GM19463 (cell line): ENCODE measurements around the gene ZBTB7B.

ENCODE experiments used
- ATAC-seq: cut with Tn5 transposase; IDR thresholded peaks from one replicate; pipeline ENCODE4 v1.9.1; 2021; ENCODE audit warnings: mild to moderate bottlenecking, moderate library complexity; ENCODE audit not compliant: unreplicated experiment

ZBTB7B gene

DNA sequence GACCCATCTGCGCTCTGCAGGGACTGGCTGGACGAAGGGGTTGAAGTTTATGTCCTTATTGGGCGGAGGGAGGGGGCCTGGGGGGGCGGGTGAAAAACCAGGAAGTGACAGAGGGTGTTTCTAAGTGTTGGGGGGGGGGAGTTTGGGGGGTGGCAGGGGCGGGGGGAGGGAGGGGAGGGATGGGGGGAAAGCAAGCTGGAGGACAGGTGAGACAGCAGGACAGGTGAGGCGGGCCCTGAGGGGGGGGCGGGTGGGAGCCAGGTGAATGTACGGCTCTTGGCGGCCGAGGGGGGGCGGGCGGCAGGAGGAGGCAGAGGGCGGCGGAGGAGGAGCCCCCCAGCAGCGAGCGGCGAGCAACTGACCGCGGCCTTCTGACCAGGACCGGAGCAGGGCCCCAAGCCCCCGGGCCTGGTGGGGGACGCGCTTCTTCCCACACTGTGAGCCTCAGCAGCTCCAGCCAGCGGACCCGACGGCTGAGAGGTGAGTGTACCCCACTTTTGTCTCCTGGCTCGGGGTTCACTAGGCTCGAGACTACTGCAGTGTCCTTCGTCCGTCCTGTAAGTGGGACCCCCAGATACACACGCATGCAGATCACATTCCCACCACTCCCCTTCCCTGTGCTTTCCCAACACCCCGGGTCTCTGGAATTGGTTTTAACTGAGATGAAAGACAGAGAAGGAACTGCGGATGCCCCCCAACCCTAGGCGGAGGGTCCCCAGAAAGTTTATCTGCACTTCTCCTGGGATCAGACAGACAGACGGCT is at the start of gene ZBTB7B:
Gene ZBTB7B, plus strand, starts transcription at position 339 of the 763 bp plus-strand sequence. CDS start 11,859 bp downstream, outside the sequence.
- ATAC-seq = no peak

GRCh38 chr1:154953611-154954038 is 49.0 kb upstream of the ZBTB7B start:
- ATAC-seq = no peak

DNA sequence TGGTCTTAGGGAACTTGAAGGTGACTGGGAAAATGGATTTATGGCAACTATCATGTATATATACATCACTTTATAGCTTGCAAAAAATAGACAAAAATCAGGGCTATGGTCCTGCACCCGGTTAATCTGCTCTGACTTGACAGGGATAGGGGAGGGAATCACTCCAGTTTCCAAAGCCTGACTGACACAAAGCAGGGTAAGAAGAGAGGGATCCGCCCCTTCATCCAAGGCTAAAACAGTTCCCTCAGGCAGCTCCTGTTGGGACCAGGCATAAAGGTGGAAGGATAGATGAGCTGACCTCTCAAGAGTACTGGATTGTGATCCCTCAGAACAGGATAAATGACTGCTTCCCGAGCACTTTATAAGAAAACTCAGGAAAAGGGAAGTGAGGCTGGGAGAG is 48.1 kb upstream of the ZBTB7B start:
- ATAC-seq = no peak

- ATAC-seq = peak; percentile 75
Measured at GRCh38 chr1:154955039-154955717, 47.4 kb upstream of the ZBTB7B start.

- peak; percentile 64 for ATAC-seq
Measured at GRCh38 chr1:154955718-154956543, 46.7 kb upstream of the ZBTB7B start, which contains the start of gene PBXIP1. PBXIP1 (minus strand) TSS chr1:154956099; CDS start chr1:154953721, 2,378 bp downstream.

DNA sequence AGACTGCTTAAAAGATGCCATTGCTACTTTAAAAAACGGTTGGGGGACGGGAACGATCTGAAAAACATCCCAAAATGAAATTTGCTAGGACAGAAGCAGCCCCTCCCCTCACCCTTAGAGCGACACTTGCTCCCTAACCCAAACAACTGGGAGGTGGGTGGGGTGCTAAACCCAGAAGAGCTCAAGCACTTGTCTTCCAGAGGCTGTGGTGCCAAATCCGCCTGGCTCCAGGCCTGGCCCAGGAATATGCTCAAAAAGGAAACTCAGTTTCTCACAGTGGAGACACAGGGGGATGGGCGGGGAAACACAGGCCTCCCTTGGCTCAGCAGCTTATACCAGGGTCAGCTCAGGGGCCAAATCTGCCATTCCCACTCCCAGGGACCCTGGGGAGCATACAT is 46.1 kb upstream of the ZBTB7B start:
- ATAC-seq = no peak

DNA sequence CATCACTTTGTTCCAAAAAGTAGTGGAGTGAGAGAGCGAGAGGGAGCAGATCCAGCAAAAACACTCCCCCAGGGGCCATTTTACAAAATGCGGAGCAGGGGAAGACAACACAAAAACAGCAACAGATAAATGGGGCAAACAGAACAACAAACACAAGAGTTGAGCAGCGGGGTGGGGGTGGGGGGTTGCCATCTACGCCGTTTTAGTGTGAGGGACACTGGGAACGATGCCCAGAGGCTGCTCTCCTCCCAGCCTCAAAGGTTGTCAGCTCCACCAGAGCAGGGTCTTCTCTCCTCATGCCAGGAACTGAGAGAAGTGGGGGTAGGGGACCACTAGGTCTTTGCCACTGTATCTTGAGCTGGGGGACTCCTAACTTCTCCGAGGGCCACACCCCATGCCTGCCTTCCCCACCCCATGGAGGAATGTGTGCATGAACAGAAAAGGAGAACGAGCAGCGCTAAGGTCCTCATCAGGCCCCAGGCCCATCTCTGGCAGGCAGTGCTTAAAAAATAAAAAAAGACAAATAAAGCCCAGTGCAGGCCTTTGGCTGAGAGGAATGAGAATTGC is 45.4 kb upstream of the ZBTB7B start:
- ATAC-seq = no peak

DNA sequence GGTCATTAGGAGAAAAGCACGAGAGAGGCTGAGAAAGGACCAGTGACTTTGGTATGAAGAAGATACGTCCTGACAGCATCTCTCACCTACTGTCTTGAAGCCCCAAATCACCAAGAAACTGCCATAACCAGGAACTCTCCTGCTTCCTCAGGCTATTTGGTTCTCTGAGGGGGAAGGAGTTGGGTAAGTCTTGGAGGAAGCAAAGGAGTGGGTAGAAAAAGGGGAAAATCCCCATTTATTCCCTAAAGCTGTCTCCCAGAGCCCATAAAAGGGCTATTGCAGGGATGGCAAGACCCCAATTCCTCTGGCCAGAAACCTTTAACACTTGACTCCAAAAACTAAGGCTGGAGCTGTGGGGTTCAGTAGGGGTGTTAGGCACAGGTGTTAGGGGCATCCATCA is 44.6 kb upstream of the ZBTB7B start:
- no peak for ATAC-seq

GRCh38 chr1:154958681-154959425 is 43.7 kb upstream of the ZBTB7B start:
- no peak for ATAC-seq

- no peak for ATAC-seq
Measured at GRCh38 chr1:154959426-154959780, 43.2 kb upstream of the ZBTB7B start.

DNA sequence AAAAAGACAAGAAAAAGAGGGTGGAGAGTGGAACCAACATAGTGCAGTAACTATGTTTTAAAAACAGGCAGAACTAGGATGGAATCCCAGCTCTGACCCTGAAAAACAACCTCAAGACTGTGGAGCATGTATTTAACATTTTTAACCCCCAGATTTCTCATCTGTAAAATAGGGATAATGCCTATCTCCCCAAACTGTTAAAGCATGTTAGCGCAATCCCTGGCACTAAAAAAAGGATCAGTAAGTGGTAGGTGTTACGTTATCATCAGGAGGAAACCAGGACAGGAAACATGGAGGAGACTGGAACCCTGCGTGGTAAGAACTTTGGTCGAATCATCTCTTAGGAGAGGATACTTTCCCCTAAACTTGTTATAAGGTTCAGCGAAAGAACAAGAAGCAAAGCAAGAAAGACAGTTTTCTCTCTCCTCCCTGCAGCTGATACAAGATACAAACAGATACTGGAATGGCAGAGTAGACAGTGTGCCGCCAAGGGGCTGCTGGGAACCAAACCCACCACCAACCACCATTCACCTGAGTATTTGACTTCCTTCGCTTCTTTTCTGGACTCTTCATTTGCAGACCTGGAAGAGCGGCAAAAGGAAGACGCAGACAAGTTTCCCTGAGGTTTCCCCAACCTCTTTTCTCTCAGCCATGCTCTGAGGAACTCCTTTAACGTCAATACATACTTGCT is 42.0 kb upstream of the ZBTB7B start:
- no peak for ATAC-seq

DNA sequence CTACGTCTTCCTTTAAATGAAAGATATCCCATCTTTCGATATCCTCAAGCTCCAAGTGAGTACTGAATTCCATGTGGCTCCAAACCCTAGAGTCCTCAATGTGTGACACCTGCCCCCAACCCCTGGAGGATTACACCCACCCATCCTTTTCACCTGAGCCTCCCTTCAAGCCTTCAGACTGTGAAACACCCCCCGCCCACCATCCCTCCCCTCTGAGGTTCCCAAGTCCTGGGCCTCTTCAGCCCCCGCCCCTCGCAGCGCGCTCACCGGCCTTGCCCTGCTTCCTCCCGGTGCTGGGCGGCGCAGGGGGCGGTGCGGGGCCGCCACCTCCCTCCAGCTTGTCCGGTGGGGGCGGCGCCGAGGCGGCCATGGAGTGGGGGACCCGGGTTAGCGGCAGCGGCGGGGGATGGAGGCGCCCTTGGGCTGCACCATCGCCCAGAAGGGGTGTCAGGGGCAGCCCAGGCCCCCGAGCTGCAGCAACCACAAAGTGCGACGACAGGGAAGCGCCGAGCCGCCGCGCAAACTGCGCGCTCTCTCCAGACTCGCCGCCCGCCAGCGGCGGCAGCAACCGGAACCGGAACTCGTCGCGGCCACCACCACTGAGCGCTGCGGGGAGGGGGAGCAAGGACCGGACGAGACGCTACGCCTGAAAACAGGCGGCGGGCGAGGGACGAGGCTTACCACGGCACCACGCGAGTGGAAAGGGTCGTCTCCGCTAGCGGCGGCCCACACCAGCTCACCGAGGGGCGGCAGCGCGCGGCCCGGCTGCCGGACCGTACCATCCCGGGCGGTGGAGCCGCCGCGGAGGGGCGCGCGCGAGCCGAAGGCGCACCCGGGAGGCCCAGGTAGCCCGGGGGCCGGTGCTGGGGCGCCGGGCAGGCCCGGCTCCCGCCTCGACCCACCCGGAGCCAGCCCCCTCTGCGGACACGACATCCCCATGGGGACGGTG is 41.1 kb upstream of the ZBTB7B start, which contains the start of gene PYGO2:
Gene PYGO2, minus strand, starts transcription at position 576 of the 949 bp plus-strand sequence. Its CDS starts 206 bp downstream, at position 370.
- peak; percentile 79 for ATAC-seq

GRCh38 chr1:154962156-154962749 is 40.3 kb upstream of the ZBTB7B start:
- no peak for ATAC-seq

- no peak for ATAC-seq
Measured at GRCh38 chr1:154962795-154963330, 39.7 kb upstream of the ZBTB7B start.

- no peak for ATAC-seq
Measured at GRCh38 chr1:154963643-154964042, 39.0 kb upstream of the ZBTB7B start.

- no peak for ATAC-seq
Measured at GRCh38 chr1:154964359-154964758, 38.2 kb upstream of the ZBTB7B start.

DNA sequence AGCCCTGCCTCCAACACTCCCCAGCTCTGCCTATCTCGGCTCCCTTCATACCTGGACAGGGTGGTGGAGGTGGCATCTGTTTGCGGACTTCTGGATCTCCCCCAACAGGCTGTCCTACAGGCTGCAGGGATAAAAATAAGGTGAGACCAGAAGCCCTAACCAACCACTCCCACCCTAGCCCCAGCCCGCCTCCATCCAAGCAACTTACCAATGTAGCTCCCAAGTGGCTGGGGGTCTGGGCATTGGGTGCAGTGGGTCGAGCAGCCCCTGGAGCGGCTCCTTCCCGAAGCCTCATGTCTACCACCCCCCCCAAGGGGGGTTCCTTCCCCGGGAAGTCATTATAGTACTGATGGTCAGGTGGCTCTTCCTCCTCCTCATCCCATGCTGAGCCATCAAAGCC is 36.5 kb upstream of the ZBTB7B start:
- no peak for ATAC-seq
